GM21786 (cell line): ENCODE results near the gene FUT1.
"Not testable (repeated sequence)": the region's sequence is repeated elsewhere in the genome, so short reads cannot be mapped to it uniquely, and the experiment has no call there.

Experiments
- ATAC-seq: cut with Tn5 transposase; IDR thresholded peaks from one replicate; pipeline ENCODE4 v1.9.1; 2021; ENCODE audit not compliant: unreplicated experiment

FUT1 gene

GRCh38 chr19:48718711-48719231, 33.7 kb downstream of the FUT1 start:
- ATAC-seq: no peak

- not testable (repeated sequence) for ATAC-seq
These were observed 34.3 kb downstream of the FUT1 start for GRCh38 chr19:48718106-48718505.

DNA sequence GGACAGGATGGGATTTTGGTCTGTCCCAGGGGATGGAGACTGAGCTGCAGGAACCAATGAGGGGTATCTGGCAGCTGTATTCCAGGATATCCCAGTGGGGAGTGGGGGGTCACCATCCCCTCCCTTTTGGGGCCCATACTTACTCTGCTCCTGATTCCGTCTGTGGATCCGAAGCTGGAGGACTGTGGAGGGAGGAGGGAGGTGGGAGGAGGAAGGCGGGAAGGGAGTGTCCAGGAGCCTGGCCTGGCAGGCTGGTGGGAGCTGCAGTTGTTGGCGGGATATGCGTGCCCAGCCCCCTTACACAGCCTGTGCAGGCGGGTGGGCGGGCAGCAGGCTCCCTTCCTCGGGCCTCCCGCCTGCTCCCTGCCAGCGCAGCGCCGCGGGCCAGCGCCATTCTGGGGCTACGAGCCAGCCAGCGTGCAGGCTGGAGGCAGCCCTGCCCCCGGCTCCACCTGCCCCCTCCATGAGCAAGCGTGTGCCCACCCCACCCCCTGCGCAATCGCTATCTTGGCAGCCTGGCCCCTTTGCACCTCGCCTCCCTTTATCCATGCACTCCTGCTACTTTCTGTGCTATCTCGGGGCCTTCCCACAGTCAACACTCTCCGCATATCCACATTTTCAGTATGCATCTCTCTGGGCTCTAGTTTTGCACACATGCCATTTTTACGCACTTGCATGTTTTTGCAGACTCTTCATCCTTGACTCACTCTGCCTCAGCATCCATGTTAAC, 35.7 kb downstream of the FUT1 start:
- no peak for ATAC-seq

DNA sequence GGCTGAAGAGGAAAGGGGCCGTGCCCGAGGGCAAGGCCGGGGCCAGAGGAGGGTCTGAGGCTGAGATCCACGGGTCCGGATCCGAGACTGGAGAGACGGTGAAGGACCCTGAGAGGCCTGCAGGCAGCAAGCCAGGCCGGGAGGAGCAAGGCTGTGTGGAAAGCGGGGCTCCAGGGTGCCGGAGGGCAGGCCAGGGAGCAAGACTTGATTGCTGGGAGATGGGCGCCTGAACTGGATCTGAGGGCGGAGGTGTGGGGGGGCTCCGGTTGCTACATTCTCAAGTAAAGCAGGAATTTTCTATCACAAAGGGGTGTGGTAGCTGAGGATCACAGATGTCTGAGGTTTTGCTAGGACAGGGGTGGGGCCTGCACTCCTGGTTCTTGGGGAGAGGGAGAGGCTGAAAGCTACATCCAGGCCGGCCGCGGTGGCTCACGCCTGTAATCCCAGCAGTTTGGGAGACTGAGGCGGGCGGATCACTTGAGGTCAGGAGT, 36.7 kb downstream of the FUT1 start:
- ATAC-seq: no peak

DNA sequence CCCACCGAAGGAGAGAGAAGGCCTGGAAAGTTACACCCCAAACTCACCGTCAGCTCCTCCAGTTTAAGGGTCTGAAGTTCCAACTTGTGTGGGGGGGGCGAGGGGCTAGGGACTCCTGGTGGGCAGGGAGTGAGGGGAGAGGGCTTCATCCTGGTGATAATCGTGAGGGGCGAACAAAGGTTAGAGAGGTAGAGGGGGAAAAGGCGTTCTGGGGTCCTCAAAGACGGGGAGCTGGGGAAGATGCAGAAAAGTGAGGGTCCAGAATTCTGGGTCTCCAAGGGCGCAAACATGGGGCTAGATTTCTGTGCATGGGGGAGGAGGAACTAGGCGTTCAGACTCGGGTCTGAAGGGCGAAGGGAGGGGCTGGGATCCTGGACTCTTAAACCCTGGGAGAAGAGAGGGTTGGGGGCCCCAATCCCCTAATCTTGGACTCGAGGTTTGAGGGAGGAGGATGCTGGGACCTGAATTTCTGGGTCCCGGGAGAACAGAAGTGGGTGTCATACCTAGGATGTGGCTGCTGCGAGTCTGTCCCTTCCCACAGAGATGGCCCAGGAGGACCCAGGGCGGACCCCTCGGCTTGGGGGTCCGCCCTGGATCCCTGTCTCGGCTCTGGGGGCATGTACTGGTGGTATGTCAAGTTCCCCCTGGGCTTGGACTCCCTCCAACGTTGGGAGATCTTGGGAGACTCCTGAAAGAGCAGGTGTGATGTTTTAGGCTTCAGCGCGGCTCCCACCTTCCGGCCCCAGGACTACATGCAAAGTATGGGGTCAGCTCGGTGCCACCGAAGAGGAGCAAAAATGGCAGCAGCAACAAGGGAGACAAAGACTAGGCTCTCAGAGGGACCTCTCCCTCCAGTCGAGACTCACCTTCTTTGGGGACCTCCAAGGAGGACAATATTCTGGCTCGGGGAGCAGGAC, 37.4 kb downstream of the FUT1 start:
- ATAC-seq: no peak

- peak; percentile 89 for ATAC-seq
These were observed 38.3 kb downstream of the FUT1 start for GRCh38 chr19:48713864-48714755.

- no peak for ATAC-seq
These were observed 39.2 kb downstream of the FUT1 start for GRCh38 chr19:48713041-48713863.

DNA sequence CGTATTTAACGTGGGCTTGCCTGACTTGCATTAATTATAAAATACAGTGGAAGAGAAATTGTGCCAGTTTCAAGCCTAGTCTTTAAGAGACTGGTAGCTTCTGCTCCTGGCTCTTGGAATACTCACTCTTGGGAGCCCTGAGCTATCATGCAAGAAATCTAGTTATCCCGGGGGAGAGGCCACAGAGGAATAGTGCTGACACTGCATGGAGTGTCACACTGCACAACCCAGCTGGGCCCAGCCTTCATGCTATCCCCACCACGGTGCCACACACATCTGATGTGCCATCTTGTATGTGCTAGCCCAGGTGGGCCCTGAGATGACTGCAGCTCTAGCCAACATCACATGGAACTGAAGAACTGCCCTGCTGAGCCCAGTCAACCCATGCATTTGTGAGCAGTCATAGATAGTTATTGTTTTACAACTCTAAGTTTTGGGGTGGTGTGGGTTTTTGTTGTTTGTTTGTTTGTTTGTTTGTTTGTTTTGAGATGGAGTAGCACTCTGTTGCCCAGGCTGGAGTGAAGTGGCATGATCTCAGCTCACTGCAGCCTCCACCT, 41.3 kb downstream of the FUT1 start:
- ATAC-seq: no peak

DNA sequence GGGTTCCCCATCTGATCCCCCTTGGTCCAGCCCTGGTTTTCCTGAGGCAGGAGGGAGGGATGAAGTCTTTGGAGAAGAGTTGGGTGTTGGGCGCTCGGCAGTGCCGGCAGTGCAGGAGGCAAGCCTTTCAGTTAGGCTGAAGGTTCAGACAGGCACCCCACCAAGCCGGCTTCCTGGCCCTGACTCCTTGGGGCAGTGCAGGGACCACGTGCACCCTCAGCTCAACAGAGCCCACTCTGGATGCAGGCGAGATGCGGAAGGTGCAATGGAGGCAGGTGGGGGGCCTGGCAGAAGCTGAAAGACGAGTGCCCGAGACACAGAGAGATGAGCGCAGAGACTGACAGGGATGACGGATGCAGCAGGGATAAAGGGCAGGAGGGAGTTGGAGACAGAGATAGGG, 44.0 kb downstream of the FUT1 start:
- ATAC-seq: no peak

GRCh38 chr19:48705431-48705830, 47.0 kb downstream of the FUT1 start:
- ATAC-seq: no peak

GRCh38 chr19:48703316-48703715, 49.1 kb downstream of the FUT1 start:
- ATAC-seq: no peak

- ATAC-seq: no peak
These were observed 49.7 kb downstream of the FUT1 start for GRCh38 chr19:48702701-48703100.

DNA sequence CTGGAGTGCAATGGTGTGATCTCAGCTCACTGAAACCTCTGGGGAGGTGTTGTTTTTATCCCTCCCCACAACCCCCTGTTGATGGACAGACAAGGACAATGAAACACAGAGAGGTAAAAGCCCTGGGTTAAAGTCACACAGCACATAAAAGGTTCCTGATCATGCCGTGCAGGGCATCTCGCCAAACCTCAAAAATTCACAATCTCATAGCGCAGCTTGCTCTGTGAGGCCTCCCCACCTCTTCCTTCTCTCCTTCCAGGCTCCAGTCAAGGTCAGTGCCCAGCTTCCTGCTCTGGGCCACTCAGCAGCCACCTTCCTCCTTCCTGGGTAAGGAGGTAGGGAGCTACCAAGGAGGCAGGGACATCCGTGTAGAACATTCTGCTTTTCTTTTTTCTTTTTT, 54.4 kb downstream of the FUT1 start:
- no peak for ATAC-seq
